HFFc6 (cell line): Measurements from ENCODE around the gene GRIK4. TPM values are rescaled to one million over a fixed set of nuclear protein-coding genes. Genes with fewer than 3 reads are reported as not detected.

Experiments
- DNase-seq: peaks from one replicate; pipeline ENCODE4 v3.0.0-alpha.2; 2018
- H3K27ac Mint-ChIP-seq: 2 replicates; pipeline ENCODE4 v1.8.0; 2020; ENCODE audit warnings: mild to moderate bottlenecking, mixed read lengths
- H3K27me3 Mint-ChIP-seq: 2 replicates; pipeline ENCODE4 v1.8.0; 2021; ENCODE audit warnings: mild to moderate bottlenecking, moderate library complexity, mixed read lengths; ENCODE audit not compliant: insufficient read depth
- H3K36me3 Mint-ChIP-seq: 2 replicates; pipeline ENCODE4 v1.8.0; 2021; ENCODE audit warnings: low read depth, mixed read lengths
- H3K4me1 Mint-ChIP-seq: 2 replicates; pipeline ENCODE4 v1.8.0; 2020; ENCODE audit warnings: low read depth, mixed read lengths
- H3K4me3 Mint-ChIP-seq: 2 replicates; pipeline ENCODE4 v1.8.0; 2020; ENCODE audit warnings: mild to moderate bottlenecking, moderate library complexity, mixed read lengths
- H3K9me3 Mint-ChIP-seq: 2 replicates; pipeline ENCODE4 v1.8.0; 2020; ENCODE audit warnings: mild to moderate bottlenecking, mixed read lengths
- total RNA-seq, 6 experiments: library from RNA; stranded (reverse); fragmentation: NEBNext Ultra II Directional; extraction: Animal tissue kit (Norgen Biotek cat#: 25700); gene quantifications; 2 replicates in 1 of 6; 3 replicates in 5 of 6; pipeline ENCODE4 v1.2.3, GENCODE V29; 2021
- TF ChIP-seq, protein P1 (sequence below): fragments of 200-600 bp; sonication (generic); IDR thresholded peaks from 2 replicates; pipeline ENCODE4 v1.5.0; 2021; ENCODE audit warnings: antibody characterized with exemption, mild to moderate bottlenecking

The GRIK4 gene
- total RNA-seq, 6 experiments from 2014 or later, result not detected

DNA sequence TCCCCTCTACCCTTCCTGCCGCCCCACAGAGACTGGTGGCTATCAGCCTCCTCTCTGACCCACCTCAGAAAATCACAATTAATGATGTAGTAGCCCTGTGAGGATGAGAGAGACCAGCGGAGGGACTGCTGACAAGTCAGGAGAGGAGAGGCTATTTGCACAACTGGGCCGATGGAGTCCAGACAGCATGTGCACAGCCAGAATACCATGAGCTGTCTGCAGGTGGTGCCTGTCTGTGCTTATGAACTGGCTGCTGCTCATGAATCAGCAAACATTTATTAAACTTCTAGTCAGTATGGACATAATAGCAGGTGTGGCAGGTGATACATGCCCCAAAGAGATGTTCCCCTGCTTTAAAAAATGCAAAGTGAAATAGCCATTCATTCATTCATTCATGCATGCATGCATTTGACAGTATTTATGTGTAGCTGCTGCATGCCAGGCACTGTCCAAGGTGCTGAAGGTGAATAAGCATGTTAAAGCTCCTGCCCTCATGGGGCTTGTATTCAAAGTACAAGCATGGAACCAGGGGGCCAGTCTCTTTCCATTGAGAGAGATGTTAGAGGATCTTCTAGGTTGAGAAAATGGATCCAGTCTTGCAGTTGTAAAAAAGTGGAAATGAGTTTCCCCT, 141.3 kb downstream of the GRIK4 start:
- Mint-ChIP-seq H3K4me1 (no peaks in the 10 kb centered on the region), H3K9me3 (no peaks in the 10 kb centered on the region), H3K4me3 (no peak overlapping the region), H3K36me3 (no peaks in the 10 kb centered on the region), H3K27ac (no peak overlapping the region), H3K27me3 (peaks cover 24% of the 10 kb centered on the region)
- TF ChIP-seq, protein P1, sequence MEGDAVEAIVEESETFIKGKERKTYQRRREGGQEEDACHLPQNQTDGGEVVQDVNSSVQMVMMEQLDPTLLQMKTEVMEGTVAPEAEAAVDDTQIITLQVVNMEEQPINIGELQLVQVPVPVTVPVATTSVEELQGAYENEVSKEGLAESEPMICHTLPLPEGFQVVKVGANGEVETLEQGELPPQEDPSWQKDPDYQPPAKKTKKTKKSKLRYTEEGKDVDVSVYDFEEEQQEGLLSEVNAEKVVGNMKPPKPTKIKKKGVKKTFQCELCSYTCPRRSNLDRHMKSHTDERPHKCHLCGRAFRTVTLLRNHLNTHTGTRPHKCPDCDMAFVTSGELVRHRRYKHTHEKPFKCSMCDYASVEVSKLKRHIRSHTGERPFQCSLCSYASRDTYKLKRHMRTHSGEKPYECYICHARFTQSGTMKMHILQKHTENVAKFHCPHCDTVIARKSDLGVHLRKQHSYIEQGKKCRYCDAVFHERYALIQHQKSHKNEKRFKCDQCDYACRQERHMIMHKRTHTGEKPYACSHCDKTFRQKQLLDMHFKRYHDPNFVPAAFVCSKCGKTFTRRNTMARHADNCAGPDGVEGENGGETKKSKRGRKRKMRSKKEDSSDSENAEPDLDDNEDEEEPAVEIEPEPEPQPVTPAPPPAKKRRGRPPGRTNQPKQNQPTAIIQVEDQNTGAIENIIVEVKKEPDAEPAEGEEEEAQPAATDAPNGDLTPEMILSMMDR, result no peak
- DNase-seq, result no peak

DNA sequence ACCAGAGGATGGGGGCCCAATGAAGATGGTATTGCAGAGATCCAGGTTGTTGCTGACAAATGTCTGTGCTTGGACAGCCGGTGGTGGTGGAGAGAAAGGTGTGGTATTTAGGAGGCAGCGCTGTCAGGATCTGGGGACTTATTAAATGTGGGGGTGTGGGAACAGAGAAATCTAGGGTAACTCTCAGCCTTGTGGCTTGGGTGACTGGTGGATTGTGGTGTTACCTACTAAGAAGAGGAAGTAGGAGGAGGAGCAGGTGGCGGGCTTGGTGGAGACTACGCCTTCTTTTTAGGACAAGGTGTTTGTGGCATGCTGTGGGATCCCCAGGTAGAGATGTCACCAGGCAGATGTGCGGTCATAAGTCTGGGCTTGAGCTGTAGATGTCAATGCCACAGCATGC, 144.0 kb downstream of the GRIK4 start:
- Mint-ChIP-seq H3K4me3 (no peak overlapping the region), H3K36me3 (no peaks in the 10 kb centered on the region), H3K27ac (no peak overlapping the region), H3K27me3 (peaks cover 11% of the 10 kb centered on the region), H3K9me3 (no peaks in the 10 kb centered on the region), H3K4me1 (no peaks in the 10 kb centered on the region)
- DNase-seq, result no peak
- TF ChIP-seq, protein P1, result no peak

DNA sequence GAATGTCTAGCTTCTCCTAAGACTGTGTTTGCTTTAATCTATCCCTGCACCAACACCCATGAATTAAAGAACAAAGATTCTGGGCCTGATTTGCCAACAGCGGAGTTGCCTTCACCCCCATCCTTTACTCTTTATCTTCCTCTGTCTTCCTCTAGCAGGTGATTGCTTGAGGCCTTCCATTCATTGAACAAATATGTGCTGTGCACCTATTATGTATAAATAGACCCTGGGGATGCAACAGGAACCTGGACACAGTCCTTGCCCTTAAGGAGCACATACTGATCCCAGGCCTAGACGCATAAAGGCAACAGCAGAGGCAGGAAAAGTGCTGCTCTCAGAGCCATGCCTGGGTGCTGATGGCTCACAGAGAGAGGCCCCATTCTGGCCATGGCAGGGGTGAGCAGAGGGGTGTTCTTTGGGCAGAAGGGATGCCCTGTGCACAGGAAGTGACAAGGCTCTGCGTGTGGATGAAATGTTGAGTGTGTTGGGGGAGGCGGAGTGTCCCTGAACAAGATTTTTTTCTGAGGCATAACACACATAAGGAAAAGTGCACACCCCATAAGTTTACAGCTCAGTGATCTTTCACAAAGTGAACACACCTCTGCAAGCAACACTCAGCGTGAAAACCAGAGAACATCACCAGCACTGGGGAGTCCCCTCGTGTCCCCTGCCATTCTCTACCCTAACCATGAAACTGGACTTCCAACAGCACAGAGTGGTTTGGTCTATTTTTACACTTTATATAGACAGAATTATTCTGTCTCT, 145.9 kb downstream of the GRIK4 start:
- TF ChIP-seq, protein P1, result no peak
- H3K36me3 Mint-ChIP-seq, result no peaks in the 10 kb centered on the region

DNA sequence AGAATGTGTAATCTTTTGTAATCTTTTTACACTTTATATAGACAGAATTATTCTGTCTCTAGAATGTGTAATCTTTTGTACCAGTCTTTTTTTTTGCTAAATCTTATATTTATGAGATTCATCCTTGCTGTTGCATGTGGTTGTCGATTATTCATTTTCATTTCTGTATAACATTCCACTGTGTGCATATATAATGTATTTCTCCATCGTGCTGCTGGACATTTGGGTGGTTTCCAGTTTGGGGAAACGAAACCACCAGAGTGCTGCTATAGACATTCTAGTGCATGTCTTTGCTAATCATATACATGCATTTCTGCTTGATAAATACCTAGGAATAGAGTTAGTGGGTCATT, 146.5 kb downstream of the GRIK4 start:
- Mint-ChIP-seq H3K4me3 (no peak overlapping the region), H3K36me3 (no peaks in the 10 kb centered on the region), H3K9me3 (no peaks in the 10 kb centered on the region), H3K27ac (no peak overlapping the region), H3K4me1 (no peaks in the 10 kb centered on the region), H3K27me3 (peaks cover 13% of the 10 kb centered on the region)
- DNase-seq, result no peak
- TF ChIP-seq, protein P1, result no peak

More for the DNA sequence above, 145.9 kb downstream of the GRIK4 start:
- Mint-ChIP-seq H3K27ac (no peak overlapping the region), H3K9me3 (no peaks in the 10 kb centered on the region), H3K4me3 (no peak overlapping the region), H3K27me3 (peaks cover 14% of the 10 kb centered on the region), H3K4me1 (no peaks in the 10 kb centered on the region)
- DNase-seq, result no peak

DNA sequence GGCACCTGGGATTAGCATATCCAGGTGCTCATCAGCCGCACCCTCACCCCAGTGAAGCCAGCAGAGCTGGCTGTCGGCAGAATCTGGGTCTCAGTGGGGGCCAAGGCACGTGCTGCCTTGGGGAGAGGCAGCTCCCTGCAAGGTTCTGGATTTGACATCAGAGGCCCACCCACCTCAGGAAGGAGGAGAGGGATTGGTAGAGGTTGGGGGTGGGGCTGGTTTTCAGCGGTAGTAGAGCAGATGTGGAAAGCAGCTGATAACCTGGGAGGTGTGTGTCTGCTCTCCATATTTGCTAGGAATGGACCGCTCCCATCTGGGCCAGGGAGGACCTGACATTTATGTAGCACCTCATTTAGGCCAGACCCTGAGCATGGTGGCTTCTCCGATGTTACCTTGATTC, 147.5 kb downstream of the GRIK4 start:
- Mint-ChIP-seq H3K9me3 (no peaks in the 10 kb centered on the region), H3K27me3 (peaks cover 17% of the 10 kb centered on the region)
- DNase-seq, result no peak

More for the DNA sequence above, 147.5 kb downstream of the GRIK4 start:
- no peaks in the 10 kb centered on the region for H3K4me1 Mint-ChIP-seq
- no peak overlapping the region for H3K4me3 Mint-ChIP-seq
- TF ChIP-seq, protein P1, result no peak
- no peaks in the 10 kb centered on the region for H3K36me3 Mint-ChIP-seq
- no peak overlapping the region for H3K27ac Mint-ChIP-seq
